Smooth muscle cell of the pulmonary artery (primary cell): Measurements from ENCODE around the gene SERPINB10. TPM values are rescaled to one million over a fixed set of nuclear protein-coding genes. Genes with fewer than 3 reads are reported as not detected.

Experiments used
- total RNA-seq: library from RNA; depleted of rRNA; stranded (reverse); fragments of >200 nt; gene quantifications from 2 replicates; pipeline ENCODE4 v1.2.3, GENCODE V29; 2014

The SERPINB10 gene, protein sequence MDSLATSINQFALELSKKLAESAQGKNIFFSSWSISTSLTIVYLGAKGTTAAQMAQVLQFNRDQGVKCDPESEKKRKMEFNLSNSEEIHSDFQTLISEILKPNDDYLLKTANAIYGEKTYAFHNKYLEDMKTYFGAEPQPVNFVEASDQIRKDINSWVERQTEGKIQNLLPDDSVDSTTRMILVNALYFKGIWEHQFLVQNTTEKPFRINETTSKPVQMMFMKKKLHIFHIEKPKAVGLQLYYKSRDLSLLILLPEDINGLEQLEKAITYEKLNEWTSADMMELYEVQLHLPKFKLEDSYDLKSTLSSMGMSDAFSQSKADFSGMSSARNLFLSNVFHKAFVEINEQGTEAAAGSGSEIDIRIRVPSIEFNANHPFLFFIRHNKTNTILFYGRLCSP
- total RNA-seq = not detected in 2 replicates

DNA sequence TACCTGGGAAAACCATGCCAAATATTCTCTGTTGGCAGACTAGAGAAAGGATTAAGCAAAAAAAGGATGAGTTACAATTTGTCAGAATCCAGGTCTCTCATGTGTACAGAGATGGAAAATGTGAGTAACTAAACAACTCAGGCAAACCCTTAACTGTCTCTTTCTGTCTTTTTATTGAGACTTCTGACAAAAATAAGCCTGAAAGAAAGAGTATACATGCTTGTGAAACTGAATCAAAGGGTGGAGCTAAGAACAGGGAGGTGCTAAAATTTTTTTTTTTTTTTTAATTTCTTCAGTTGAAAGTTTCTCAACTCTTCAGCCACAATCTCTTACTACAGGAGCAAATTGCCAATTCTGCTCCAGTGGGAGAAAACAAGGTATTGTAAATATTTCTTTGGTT is at the start of gene SERPINB10:
TSS of gene SERPINB10 (plus strand) at position 295 of the 400 bp plus-strand sequence. CDS start 7,553 bp downstream, outside the sequence.

DNA sequence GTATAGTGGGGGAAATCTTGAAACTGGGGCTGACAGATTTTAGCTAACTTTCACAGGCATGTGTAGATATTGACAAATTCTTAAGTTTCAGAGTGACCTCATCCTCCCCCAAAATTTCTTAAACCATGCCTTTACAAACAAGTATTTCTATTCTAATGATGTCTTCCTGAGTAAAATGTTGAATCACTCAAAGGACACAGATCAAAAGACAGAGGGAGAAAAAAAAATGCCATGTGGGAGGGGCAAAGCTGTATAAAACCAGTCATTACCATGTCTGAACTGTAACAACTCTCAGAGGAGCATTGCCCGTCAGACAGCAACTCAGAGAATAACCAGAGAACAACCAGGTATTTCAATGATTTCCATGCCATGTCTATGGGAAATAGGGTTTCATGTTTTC is 20.3 kb upstream of the SERPINB10 start, which contains the start of gene SERPINB2:
TSS of gene SERPINB2 (plus strand) at position 282 of the 400 bp plus-strand sequence. CDS start 3,740 bp downstream, outside the sequence.

DNA sequence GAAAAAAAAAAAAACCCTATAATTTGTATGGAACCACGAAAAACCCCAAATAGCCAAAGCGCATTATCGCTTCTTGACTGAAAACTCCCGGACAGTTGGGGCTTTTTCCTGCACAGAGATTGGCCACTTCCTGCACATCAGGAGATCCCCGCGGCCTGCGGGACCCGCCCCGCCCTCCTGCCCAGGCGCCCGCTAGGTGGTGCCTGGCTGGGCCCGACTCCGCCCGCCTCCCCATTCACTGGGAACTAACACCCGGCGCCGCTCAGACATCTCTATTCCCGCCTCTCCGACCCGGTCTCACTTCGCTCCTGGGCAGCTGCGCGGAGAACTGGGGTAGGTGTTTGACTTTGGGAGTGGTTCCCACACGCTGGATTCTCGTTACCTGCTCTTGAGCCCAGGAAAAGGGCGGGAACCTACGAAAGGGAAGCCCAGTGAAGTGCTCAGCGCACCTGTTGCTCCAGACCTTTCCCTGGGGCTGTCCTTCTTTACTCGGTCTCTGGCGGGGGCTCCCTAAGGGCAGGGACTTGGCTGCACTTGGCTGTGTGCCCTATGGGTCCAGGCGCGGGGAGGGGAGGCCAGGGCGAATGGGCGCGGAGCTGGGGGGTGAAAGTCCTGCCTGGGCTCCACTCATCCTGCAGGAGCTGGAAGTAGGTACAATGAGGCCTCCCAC is 41.4 kb downstream of the SERPINB10 start, which contains the start of gene HMSD:
TSS of gene HMSD (plus strand) at position 234 of the 670 bp plus-strand sequence. CDS start 4,155 bp downstream, outside the sequence.

DNA sequence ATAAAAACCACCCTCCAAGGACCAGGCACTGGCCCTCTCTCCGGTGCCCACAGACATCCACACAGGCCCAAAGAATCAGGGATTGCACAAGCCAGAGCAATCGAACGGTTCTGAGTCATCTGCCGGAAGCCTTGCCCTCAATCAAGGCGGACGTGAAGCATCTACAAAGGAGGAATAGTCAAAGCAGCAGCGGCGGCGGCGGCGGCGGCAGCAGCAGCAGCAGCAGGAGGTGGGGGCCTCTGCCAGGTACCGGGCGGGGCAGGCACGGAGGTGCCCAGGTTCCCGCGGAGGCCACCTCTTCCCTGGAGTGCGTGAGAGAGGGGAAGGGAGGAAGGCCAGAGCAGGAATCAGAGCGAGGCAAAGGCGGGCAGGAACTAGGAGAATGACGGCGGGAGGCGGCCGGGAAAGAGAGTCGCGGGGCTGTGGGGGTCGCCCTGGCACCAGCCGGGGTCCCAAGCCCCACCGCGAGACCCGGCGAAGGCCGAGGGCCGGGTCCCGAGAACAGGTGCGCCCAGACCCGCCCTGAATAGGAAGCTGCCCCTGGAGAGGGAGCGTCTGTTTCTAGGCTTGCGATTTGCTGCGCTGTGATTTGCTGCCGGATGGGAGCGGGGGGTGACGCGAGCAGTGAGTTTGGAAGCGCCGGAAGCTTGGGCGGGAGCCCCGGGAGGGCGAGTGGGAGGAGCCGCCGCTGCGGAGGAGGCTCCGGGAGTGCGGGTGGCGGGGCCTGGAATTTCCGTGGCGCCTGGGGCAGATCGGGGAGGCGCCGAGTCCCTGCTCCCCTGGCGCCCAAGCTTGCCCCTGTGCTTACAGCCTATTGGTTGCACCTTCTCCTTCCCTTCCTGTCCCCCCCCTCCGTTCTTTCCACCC is 62.4 kb downstream of the SERPINB10 start, which contains the start of gene SERPINB8:
TSS of gene SERPINB8 (plus strand) at position 140 of the 867 bp plus-strand sequence. CDS start 8,228 bp downstream, outside the sequence.

Other genes starting within 250 kb of the SERPINB10 start
- 0.07 TPM in 1 of 2 replicates, not detected in the other for gene SERPINB3, start 246.1 kb upstream of the SERPINB10 start, total RNA-seq
- gene SERPINB11, start 205.0 kb upstream of the SERPINB10 start, total RNA-seq = not detected in 2 replicates
- gene SERPINB7, start 132.5 kb upstream of the SERPINB10 start, total RNA-seq = 0.07 and 0.46 TPM in 2 replicates
- gene SERPINB2, start 20.3 kb upstream of the SERPINB10 start, total RNA-seq = 0.50 and 14.4 TPM in 2 replicates
- 0.33 TPM in 1 of 2 replicates, not detected in the other for gene HMSD, start 41.3 kb downstream of the SERPINB10 start, total RNA-seq
- 11.1 and 14.3 TPM in 2 replicates for gene SERPINB8, start 62.1 kb downstream of the SERPINB10 start, total RNA-seq
- not detected in 2 replicates for gene LINC00305, start 241.1 kb downstream of the SERPINB10 start, total RNA-seq